Ishikawa (cell line): Measurements from ENCODE around the gene BET1.

Experiments
- CEBPB ChIP-seq: IDR thresholded peaks from 2 replicates; pipeline ENCODE4 v1.6.1; 2012
- CREB1 ChIP-seq: IDR thresholded peaks from 2 replicates; pipeline ENCODE4 v1.6.1; 2012; ENCODE audit warnings: low read depth
- EGR1 ChIP-seq: IDR thresholded peaks from 2 replicates; pipeline ENCODE4 v1.6.1; 2012
- EP300 ChIP-seq: IDR thresholded peaks from 2 replicates; pipeline ENCODE4 v1.6.1; 2012; ENCODE audit warnings: borderline replicate concordance
- FOXM1 ChIP-seq: IDR thresholded peaks from 2 replicates; pipeline ENCODE4 v1.6.1; 2012; ENCODE audit warnings: low read depth, borderline replicate concordance
- NFIC ChIP-seq: IDR thresholded peaks from 2 replicates; pipeline ENCODE4 v1.6.1; 2012
- RAD21 ChIP-seq: IDR thresholded peaks from 2 replicates; pipeline ENCODE4 v1.6.1; 2012; ENCODE audit warnings: low read depth
- TAF1 ChIP-seq: IDR thresholded peaks from 2 replicates; pipeline ENCODE4 v1.6.1; 2012; ENCODE audit warnings: low read depth, mild to moderate bottlenecking
- TCF12 ChIP-seq: IDR thresholded peaks from 2 replicates; pipeline ENCODE4 v1.6.1; 2012; ENCODE audit warnings: low read depth
- TEAD4 ChIP-seq: IDR thresholded peaks from 2 replicates; pipeline ENCODE4 v1.6.1; 2012
- YY1 ChIP-seq: IDR thresholded peaks from 2 replicates; pipeline ENCODE4 v1.6.1; 2012; ENCODE audit warnings: low read depth
- ZBTB7A ChIP-seq: IDR thresholded peaks from 2 replicates; pipeline ENCODE4 v1.6.1; 2012; ENCODE audit warnings: low read depth
- TF ChIP-seq, protein P1 (sequence below): IDR thresholded peaks from 2 replicates; pipeline ENCODE4 v1.6.1; 2012
- TF ChIP-seq, protein P2 (sequence below): IDR thresholded peaks from 2 replicates; pipeline ENCODE4 v1.6.1; 2012
- TF ChIP-seq, protein P3 (sequence below): IDR thresholded peaks from 2 replicates; pipeline ENCODE4 v1.6.1; 2012; ENCODE audit warnings: low read depth, mild to moderate bottlenecking

The BET1 gene

DNA sequence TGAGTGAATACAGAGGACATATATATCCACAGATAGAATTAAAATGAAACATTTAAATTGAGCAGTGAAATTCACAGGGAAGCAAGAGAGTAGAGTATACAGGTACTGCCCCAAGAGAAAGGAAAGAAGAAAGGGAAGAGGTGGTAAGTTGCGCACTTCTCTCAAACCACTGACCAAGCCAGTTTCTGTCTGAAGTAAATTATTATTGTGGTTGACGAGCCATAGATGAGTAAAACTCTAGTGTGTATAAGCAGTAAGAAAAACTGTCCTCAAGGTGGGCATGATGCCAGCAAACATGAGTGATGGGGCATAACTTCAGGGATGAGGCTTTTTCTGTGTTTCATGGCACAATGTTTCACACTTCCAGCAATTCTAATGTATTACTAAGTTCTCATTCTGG, 4.4 kb upstream of the BET1 start:
- TF ChIP-seq FOXM1 (no peak), CEBPB (no peak), TEAD4 (no peak), TCF12 (no peak)

DNA sequence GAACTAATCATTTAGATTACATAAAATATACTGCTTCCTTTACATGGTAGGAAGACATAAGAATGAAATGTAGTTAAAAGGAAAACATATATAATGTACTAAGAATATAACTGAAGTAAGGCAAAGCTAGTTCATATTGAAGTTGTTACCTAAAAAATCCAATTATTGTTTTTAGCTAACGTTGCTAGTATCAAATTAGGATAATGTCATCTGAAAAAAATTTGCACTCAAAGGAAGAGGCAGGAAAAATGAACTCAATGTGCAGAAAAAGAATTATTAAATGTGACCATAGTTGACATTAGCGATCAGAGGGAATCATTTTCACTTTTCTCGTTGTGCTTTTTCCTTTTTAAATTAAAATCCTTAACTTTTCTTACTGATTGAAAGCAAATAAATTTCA, 1.6 kb upstream of the BET1 start:
- TF ChIP-seq YY1 (no peak), ZBTB7A (no peak), TAF1 (no peak)
- TF ChIP-seq, protein P1, sequence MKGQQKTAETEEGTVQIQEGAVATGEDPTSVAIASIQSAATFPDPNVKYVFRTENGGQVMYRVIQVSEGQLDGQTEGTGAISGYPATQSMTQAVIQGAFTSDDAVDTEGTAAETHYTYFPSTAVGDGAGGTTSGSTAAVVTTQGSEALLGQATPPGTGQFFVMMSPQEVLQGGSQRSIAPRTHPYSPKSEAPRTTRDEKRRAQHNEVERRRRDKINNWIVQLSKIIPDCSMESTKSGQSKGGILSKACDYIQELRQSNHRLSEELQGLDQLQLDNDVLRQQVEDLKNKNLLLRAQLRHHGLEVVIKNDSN, result no peak

DNA sequence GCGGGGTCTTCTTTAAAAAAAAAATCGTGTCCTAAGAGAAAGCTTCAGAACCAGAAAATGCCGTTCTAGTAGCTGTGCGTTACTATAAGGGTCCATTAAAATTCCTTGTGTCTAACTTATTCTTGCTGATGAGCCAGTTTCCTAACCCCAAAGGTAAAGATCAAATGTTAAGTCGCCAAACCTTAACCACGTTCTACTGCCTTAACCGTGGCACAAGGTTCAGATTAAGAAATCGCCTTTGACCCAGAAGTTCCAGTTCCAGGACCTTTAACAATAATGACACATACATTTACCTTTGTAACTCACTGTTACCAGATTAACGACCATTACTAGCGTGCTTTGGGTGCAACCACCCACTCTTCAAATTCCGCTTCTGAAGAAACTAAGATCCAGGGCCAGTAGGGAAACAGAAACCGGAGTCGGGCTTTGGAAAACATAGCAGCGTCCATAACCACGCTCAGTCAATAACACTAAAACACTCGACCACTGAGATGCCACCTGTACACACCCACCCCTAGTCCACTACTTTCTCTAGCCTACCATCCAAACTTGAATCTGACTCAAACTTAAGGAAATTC, 620 bp downstream of the BET1 start:
- TF ChIP-seq CEBPB (no peak), ZBTB7A (no peak), TEAD4 (no peak), EP300 (no peak), RAD21 (no peak), TCF12 (no peak), CREB1 (no peak), TAF1 (no peak), EGR1 (no peak), NFIC (no peak), FOXM1 (no peak), YY1 (no peak)
- TF ChIP-seq, protein P1, result no peak
- TF ChIP-seq, protein P2, sequence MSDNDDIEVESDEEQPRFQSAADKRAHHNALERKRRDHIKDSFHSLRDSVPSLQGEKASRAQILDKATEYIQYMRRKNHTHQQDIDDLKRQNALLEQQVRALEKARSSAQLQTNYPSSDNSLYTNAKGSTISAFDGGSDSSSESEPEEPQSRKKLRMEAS, result no peak
- TF ChIP-seq, protein P3, sequence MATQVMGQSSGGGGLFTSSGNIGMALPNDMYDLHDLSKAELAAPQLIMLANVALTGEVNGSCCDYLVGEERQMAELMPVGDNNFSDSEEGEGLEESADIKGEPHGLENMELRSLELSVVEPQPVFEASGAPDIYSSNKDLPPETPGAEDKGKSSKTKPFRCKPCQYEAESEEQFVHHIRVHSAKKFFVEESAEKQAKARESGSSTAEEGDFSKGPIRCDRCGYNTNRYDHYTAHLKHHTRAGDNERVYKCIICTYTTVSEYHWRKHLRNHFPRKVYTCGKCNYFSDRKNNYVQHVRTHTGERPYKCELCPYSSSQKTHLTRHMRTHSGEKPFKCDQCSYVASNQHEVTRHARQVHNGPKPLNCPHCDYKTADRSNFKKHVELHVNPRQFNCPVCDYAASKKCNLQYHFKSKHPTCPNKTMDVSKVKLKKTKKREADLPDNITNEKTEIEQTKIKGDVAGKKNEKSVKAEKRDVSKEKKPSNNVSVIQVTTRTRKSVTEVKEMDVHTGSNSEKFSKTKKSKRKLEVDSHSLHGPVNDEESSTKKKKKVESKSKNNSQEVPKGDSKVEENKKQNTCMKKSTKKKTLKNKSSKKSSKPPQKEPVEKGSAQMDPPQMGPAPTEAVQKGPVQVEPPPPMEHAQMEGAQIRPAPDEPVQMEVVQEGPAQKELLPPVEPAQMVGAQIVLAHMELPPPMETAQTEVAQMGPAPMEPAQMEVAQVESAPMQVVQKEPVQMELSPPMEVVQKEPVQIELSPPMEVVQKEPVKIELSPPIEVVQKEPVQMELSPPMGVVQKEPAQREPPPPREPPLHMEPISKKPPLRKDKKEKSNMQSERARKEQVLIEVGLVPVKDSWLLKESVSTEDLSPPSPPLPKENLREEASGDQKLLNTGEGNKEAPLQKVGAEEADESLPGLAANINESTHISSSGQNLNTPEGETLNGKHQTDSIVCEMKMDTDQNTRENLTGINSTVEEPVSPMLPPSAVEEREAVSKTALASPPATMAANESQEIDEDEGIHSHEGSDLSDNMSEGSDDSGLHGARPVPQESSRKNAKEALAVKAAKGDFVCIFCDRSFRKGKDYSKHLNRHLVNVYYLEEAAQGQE, result no peak

DNA sequence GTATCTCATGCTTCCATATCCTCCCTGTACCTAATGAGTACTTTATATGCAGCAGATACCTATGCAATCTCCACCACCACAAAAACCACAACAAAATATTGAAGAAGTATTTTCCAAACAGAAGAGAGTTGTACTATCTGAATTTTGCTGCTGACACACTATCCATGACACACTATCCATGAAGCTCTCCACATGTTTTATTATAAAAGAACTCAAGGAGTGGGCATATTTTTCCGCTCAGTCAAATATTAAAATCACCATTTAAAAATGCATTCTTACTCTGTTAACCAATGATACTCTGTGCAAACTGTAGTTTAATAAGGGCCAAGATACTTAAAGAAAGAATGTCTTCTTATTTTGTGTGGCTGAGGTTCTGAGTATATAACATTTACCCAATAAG, 2.8 kb downstream of the BET1 start:
- TF ChIP-seq, protein P2, result no peak
- TF ChIP-seq TCF12 (no peak), EP300 (no peak), FOXM1 (no peak), EGR1 (no peak), TAF1 (no peak), TEAD4 (no peak), NFIC (no peak), RAD21 (no peak), CREB1 (no peak)
- TF ChIP-seq, protein P1, result no peak

DNA sequence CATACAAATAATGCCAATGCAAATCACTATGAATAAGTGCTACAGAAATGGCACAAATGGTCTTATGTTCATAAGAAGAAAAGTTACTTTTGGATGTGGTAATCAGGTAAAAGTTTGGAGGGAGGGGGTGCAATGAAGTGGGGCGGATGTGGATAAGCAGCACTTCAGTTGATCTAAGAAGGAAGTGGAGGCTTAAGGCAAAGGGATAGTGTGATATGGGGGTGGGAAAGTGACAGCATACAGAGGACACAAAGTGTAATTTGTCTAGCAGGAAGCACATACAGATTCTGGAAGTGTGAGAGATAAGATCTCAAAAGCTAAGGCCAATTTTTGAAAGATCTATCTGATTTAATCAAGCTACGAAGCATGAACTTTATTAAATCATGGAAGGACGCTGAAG, 6.3 kb downstream of the BET1 start:
- TF ChIP-seq, protein P3, result no peak
- TF ChIP-seq EGR1 (no peak), YY1 (no peak), CEBPB (no peak), TAF1 (no peak), RAD21 (no peak), TEAD4 (no peak), ZBTB7A (no peak), CREB1 (no peak), NFIC (no peak), EP300 (no peak), FOXM1 (no peak), TCF12 (no peak)
- TF ChIP-seq, protein P1, result no peak
- TF ChIP-seq, protein P2, result no peak
